HepG2 (cell line): Measurements from ENCODE around the gene VWA2. TPM values are rescaled to one million over a fixed set of nuclear protein-coding genes. Genes with fewer than 3 reads are reported as not detected.
A peak's percentile ranks its signal among the peaks of the same experiment; 100 is the strongest.

ENCODE experiments used
- ATAC-seq: fragments of 200-7000 bp; cut with Tn5 transposase; 3 replicates; pipeline ENCODE4 v1.9.1; 2020; ENCODE audit warnings: mild to moderate bottlenecking, moderate library complexity
- BruUV-seq: library from RNA; stranded (reverse); fragments of 400-500 nt; replicated peaks from 2 replicates; lab custom pipeline; 2021; lab: Mats Ljungman, UMichigan
- CTCF ChIA-PET: fragments of 300-600 bp; formaldehyde crosslinking; extraction: SDS; loops from one replicate; lab custom pipeline; 2021; ENCODE audit warnings: low total read pairs, inconsistent platforms, low intra/inter-chr PET ratio; lab: Yijun Ruan, JAX
- POLR2A ChIA-PET: fragments of 350-600 bp; sonication (Branson Sonifier 250); formaldehyde crosslinking; loops from one replicate; lab custom pipeline; 2020; ENCODE audit warnings: antibody characterized with exemption, inconsistent platforms; lab: Yijun Ruan, JAX
- DNase-seq: peaks from one replicate; pipeline ENCODE4 v3.0.0-alpha.2; 2015; ENCODE audit warnings: low spot score
- FAIRE-seq: peaks from 3 replicates; lab custom pipeline; 2011; peaks lifted over from hg19 to GRCh38; lab: Jason Lieb, UNC
- H2AFZ ChIP-seq: one replicate; pipeline ENCODE4 v1.6.1; 2011; ENCODE audit warnings: low read length, inconsistent platforms
- H3K27ac ChIP-seq: fragments of 300-600 bp; 3 replicates; pipeline ENCODE4 v1.8.0; 2011; ENCODE audit warnings: mixed run types, mild to moderate bottlenecking, mixed read lengths, low read length, inconsistent platforms; ENCODE audit not compliant: insufficient read depth; ENCODE audit errors: extremely low read length
- H3K27me3 ChIP-seq, 2 experiments: fragments of 200-600 bp in 1 of 2; 2 replicates in 1 of 2; 3 replicates in 1 of 2; pipeline versions ENCODE4 v1.6.0 to v1.8.0; 2011; ENCODE audit warnings: low read length in 2 of 2, mild to moderate bottlenecking in 2 of 2, moderate library complexity in 2 of 2, inconsistent platforms in 1 of 2; ENCODE audit not compliant: insufficient read depth in 2 of 2, control insufficient read depth in 1 of 2
- H3K36me3 ChIP-seq, 2 experiments: fragments of 200-600 bp in 1 of 2; replicated peaks in 1 of 2; 2 replicates in 1 of 2; 3 replicates in 1 of 2; pipeline versions ENCODE4 v1.5.1 to v1.8.0; 2011; ENCODE audit warnings: low read length in 2 of 2, inconsistent platforms in 1 of 2; ENCODE audit not compliant: insufficient read depth in 2 of 2, control insufficient read depth in 1 of 2
- H3K4me1 ChIP-seq: 2 replicates; pipeline ENCODE4 v1.5.1; 2012; ENCODE audit warnings: low read length, inconsistent platforms; ENCODE audit not compliant: insufficient read depth
- H3K4me2 ChIP-seq: 2 replicates; pipeline ENCODE4 v1.6.0; 2011; ENCODE audit warnings: low read depth, low read length, inconsistent platforms
- H3K4me3 ChIP-seq, 3 experiments: fragments of 200-600 bp in 1 of 3; sonication (generic), shearing (Covaris generic) in 1 of 3; replicated peaks in 1 of 3; 2 replicates each; pipeline ENCODE4 v1.5.1; 2011 to 2016; ENCODE audit warnings: low read length in 3 of 3, inconsistent platforms in 2 of 3, low read depth in 2 of 3, mild to moderate bottlenecking in 2 of 3, control low read depth in 1 of 3, mixed read lengths in 1 of 3; ENCODE audit not compliant: insufficient read depth in 1 of 3
- H3K79me2 ChIP-seq: one replicate; pipeline ENCODE4 v1.6.1; 2011; ENCODE audit warnings: low read length, inconsistent platforms; ENCODE audit not compliant: insufficient read depth
- H3K9ac ChIP-seq: 2 replicates; pipeline ENCODE4 v1.6.0; 2011; ENCODE audit warnings: mild to moderate bottlenecking, low read depth, low read length, inconsistent platforms; ENCODE audit not compliant: insufficient read depth
- H3K9me3 ChIP-seq: 2 replicates; pipeline ENCODE4 v1.5.1; 2012; ENCODE audit warnings: mild to moderate bottlenecking, low read length
- H4K20me1 ChIP-seq: 2 replicates; pipeline ENCODE4 v1.6.0; 2011; ENCODE audit warnings: inconsistent platforms, mild to moderate bottlenecking, low read length, moderate library complexity; ENCODE audit not compliant: insufficient read depth
- FOSL2 ChIP-seq: sonication (generic); formaldehyde crosslinking; IDR thresholded peaks from 2 replicates; pipeline ENCODE4 v1.4.0; 2020; ENCODE audit warnings: missing genetic modification reagents
- ZMYM3 ChIP-seq: sonication (generic); formaldehyde crosslinking; IDR thresholded peaks from 2 replicates; pipeline ENCODE4 v1.5.1; 2020; ENCODE audit warnings: mild to moderate bottlenecking, missing genetic modification reagents
- WGBS: methylation state at CpG from one replicate; pipeline ENCODE4 v1.1.6; 2017; ENCODE audit warnings: low lambda C conversion rate; 5-methylcytosine and 5-hydroxymethylcytosine counted together
- in situ Hi-C: cut with HindIII; loops from 2 replicates; pipeline ENCODE4 v1.10.0; 2017; ENCODE audit warnings: low pct_unique_long_range_greater_than_20kb; ENCODE audit not compliant: extremely low pct_ligation_motif_present
- intact Hi-C: fragments of 100-400 bp; cut with micrococcal nuclease; formaldehyde crosslinking; loops from one replicate; pipeline ENCODE4 v1.10.0; 2022; ENCODE audit not compliant: unreplicated experiment
- polyA plus RNA-seq, 8 experiments: library from polyadenylated mRNA; depleted of rRNA in 3 of 8; stranded (reverse) in 7 of 8; unstranded in 1 of 8; fragments of >200 nt; fragmentation: Illumina TruSeq in 4 of 8; extraction: Trizol in 4 of 8; gene quantifications; 2 replicates each; pipeline versions ENCODE4 v1.2.1 to v1.2.3, GENCODE V29; 2011 to 2016; ENCODE audit warnings: low read depth in 4 of 8, missing spikeins in 1 of 8, mixed read lengths in 1 of 8; ENCODE audit not compliant: insufficient read depth in 1 of 8
- total RNA-seq, 5 experiments: library from RNA; depleted of rRNA; stranded (reverse); fragments of >200 nt; fragmentation: Illumina TruSeq; extraction: Trizol; gene quantifications; 2 replicates each; pipeline ENCODE4 v1.2.3, GENCODE V29; 2016; ENCODE audit warnings: low read depth in 1 of 5
- TF ChIP-seq, protein P1 (sequence below): sonication (generic); formaldehyde crosslinking; IDR thresholded peaks from 2 replicates; pipeline ENCODE4 v1.5.0; 2020; ENCODE audit warnings: missing genetic modification reagents
- TF ChIP-seq, protein P2 (sequence below): sonication (generic); formaldehyde crosslinking; IDR thresholded peaks from 2 replicates; pipeline ENCODE4 v1.5.0; 2020; ENCODE audit warnings: mild to moderate bottlenecking, missing genetic modification reagents, borderline replicate concordance

Gene VWA2
- total and polyA plus RNA-seq, 2 of the 13 experiments (the other 11 are each of a cell fraction or from before 2014, with no cell fraction given), result not detected

DNA sequence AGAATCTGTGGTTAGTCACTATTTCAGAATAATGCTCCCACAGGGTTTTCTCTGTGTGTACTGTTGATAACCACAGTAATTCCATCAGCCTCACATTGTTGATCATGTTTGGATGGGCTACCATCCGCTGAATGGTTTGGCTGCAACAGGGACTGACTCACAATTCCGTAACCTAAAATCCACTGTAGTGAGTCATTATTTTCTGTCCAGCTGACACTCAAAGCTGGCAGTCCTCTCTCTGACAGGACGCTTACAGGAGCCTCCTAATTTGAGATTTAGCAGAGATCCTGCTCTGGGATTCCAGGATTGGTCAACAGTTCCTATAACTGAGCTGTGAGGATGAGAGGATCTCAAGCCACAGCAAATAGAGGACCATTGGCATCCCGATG lies 32.7 kb downstream of the VWA2 start:
- no peak for DNase-seq
- in situ Hi-C loops, result no loop called here
- Histone ChIP-seq H3K27me3 (peaks cover 0 to 11% of the 10 kb centered on the region in 2 experiments; a peak in 4 of 5 replicates), H4K20me1 (no peaks in the 10 kb centered on the region), H3K4me1 (0 out of 2 replicates have a peak, but pooled peaks cover 6% of the 10 kb centered on the region), H2AFZ (no peak overlapping the region), H3K4me3 (no peak overlapping the region), H3K9ac (no peak overlapping the region), H3K36me3 (no peaks in the 10 kb centered on the region), H3K79me2 (no peaks in the 10 kb centered on the region), H3K27ac (no peak overlapping the region)
- 13% methylated on average over 4 of the region's 4 CpGs for WGBS
- POLR2A ChIA-PET, result no interaction called here
- BruUV-seq, result no TSS peak
- FAIRE-seq, result no peak
- CTCF ChIA-PET, result no interaction called here
- intact Hi-C loops, result no loop called here
- TF ChIP-seq, protein P1, sequence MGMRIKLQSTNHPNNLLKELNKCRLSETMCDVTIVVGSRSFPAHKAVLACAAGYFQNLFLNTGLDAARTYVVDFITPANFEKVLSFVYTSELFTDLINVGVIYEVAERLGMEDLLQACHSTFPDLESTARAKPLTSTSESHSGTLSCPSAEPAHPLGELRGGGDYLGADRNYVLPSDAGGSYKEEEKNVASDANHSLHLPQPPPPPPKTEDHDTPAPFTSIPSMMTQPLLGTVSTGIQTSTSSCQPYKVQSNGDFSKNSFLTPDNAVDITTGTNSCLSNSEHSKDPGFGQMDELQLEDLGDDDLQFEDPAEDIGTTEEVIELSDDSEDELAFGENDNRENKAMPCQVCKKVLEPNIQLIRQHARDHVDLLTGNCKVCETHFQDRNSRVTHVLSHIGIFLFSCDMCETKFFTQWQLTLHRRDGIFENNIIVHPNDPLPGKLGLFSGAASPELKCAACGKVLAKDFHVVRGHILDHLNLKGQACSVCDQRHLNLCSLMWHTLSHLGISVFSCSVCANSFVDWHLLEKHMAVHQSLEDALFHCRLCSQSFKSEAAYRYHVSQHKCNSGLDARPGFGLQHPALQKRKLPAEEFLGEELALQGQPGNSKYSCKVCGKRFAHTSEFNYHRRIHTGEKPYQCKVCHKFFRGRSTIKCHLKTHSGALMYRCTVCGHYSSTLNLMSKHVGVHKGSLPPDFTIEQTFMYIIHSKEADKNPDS (CRISPR knock-in tag), result no peak
- TF ChIP-seq, protein P2, sequence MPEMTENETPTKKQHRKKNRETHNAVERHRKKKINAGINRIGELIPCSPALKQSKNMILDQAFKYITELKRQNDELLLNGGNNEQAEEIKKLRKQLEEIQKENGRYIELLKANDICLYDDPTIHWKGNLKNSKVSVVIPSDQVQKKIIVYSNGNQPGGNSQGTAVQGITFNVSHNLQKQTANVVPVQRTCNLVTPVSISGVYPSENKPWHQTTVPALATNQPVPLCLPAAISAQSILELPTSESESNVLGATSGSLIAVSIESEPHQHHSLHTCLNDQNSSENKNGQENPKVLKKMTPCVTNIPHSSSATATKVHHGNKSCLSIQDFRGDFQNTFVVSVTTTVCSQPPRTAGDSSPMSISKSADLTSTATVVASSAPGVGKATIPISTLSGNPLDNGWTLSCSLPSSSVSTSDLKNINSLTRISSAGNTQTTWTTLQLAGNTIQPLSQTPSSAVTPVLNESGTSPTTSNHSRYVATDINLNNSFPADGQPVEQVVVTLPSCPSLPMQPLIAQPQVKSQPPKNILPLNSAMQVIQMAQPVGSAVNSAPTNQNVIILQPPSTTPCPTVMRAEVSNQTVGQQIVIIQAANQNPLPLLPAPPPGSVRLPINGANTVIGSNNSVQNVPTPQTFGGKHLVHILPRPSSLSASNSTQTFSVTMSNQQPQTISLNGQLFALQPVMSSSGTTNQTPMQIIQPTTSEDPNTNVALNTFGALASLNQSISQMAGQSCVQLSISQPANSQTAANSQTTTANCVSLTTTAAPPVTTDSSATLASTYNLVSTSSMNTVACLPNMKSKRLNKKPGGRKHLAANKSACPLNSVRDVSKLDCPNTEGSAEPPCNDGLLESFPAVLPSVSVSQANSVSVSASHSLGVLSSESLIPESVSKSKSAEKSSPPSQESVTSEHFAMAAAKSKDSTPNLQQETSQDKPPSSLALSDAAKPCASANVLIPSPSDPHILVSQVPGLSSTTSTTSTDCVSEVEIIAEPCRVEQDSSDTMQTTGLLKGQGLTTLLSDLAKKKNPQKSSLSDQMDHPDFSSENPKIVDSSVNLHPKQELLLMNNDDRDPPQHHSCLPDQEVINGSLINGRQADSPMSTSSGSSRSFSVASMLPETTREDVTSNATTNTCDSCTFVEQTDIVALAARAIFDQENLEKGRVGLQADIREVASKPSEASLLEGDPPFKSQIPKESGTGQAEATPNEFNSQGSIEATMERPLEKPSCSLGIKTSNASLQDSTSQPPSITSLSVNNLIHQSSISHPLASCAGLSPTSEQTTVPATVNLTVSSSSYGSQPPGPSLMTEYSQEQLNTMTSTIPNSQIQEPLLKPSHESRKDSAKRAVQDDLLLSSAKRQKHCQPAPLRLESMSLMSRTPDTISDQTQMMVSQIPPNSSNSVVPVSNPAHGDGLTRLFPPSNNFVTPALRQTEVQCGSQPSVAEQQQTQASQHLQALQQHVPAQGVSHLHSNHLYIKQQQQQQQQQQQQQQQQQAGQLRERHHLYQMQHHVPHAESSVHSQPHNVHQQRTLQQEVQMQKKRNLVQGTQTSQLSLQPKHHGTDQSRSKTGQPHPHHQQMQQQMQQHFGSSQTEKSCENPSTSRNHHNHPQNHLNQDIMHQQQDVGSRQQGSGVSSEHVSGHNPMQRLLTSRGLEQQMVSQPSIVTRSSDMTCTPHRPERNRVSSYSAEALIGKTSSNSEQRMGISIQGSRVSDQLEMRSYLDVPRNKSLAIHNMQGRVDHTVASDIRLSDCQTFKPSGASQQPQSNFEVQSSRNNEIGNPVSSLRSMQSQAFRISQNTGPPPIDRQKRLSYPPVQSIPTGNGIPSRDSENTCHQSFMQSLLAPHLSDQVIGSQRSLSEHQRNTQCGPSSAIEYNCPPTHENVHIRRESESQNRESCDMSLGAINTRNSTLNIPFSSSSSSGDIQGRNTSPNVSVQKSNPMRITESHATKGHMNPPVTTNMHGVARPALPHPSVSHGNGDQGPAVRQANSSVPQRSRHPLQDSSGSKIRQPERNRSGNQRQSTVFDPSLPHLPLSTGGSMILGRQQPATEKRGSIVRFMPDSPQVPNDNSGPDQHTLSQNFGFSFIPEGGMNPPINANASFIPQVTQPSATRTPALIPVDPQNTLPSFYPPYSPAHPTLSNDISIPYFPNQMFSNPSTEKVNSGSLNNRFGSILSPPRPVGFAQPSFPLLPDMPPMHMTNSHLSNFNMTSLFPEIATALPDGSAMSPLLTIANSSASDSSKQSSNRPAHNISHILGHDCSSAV (CRISPR knock-in tag), result no peak
- TF ChIP-seq ZMYM3 (CRISPR knock-in tag), result no peak
- peak; percentile 42; the same call in 1 of the 2 replicates for TF ChIP-seq FOSL2 (CRISPR knock-in tag)
- TF ChIP-seq, all 625 proteins: peak for 1
- Histone ChIP-seq H3K9me3 (no peaks in the 10 kb centered on the region), H3K4me2 (no peak overlapping the region)
- ATAC-seq, result no peak; the same call in 2 of the 3 replicates
